SU-DHL-6 (cell line): ENCODE results near the gene MYO6.
A peak's percentile ranks its signal among the peaks of the same experiment; 100 is the strongest.
"Not testable (repeated sequence)": the region's sequence is repeated elsewhere in the genome, so short reads cannot be mapped to it uniquely, and the experiment has no call there.

Experiments
- H2AFZ ChIP-seq: fragments of 200-600 bp; sonication (generic); 2 replicates; pipeline ENCODE4 v1.6.1; 2014; ENCODE audit warnings: low read depth, mild to moderate bottlenecking, moderate library complexity, mixed read lengths, antibody characterized with exemption, low read length; ENCODE audit not compliant: severe bottlenecking
- H3F3A ChIP-seq: fragments of 200-600 bp; shearing (Covaris generic); 2 replicates; pipeline ENCODE4 v1.6.0; 2016; ENCODE audit warnings: antibody characterized with exemption, mild to moderate bottlenecking; ENCODE audit not compliant: insufficient read depth
- H3K27ac ChIP-seq: fragments of 200-600 bp; sonication (generic); 2 replicates; pipeline ENCODE4 v1.5.1; 2016; ENCODE audit warnings: low read depth, mild to moderate bottlenecking, low read length, moderate library complexity, mixed read lengths
- H3K27me3 ChIP-seq: fragments of 200-600 bp; sonication (generic), shearing (Covaris generic); 2 replicates; pipeline ENCODE4 v1.6.0; 2014; ENCODE audit warnings: mild to moderate bottlenecking, low read length
- H3K36me3 ChIP-seq: fragments of 200-600 bp; sonication (generic); 2 replicates; pipeline ENCODE4 v1.6.1; 2014; ENCODE audit warnings: mild to moderate bottlenecking, low read length, mixed read lengths
- H3K4me2 ChIP-seq: fragments of 300-600, 200-600 bp; shearing (Covaris generic), sonication (generic); 2 replicates; pipeline ENCODE4 v1.6.0; 2014; ENCODE audit warnings: low read length, low read depth, mild to moderate bottlenecking; ENCODE audit not compliant: poor library complexity, severe bottlenecking
- H3K4me3 ChIP-seq: fragments of 200-600 bp; sonication (generic); 2 replicates; pipeline ENCODE4 v1.5.1; 2014; ENCODE audit warnings: antibody characterized with exemption, low read length, mild to moderate bottlenecking, mixed read lengths; ENCODE audit not compliant: insufficient read depth, poor library complexity, severe bottlenecking
- H3K79me2 ChIP-seq: fragments of 200-600 bp; sonication (generic); 2 replicates; pipeline ENCODE4 v1.6.1; 2014; ENCODE audit warnings: mild to moderate bottlenecking, low read length, moderate library complexity; ENCODE audit not compliant: insufficient read depth
- H3K9ac ChIP-seq: fragments of 200-600 bp; sonication (generic); 2 replicates; pipeline ENCODE4 v1.7.0; 2014; ENCODE audit warnings: mild to moderate bottlenecking, low read length
- H3K9me2 ChIP-seq: fragments of 200-600 bp; sonication (generic); replicated peaks from 2 replicates; pipeline ENCODE4 v1.6.1; 2014; ENCODE audit warnings: low read length; ENCODE audit not compliant: insufficient read depth
- H3K9me3 ChIP-seq: fragments of 200-600 bp; sonication (generic); 2 replicates; pipeline ENCODE4 v1.6.1; 2014; ENCODE audit warnings: low read length, mixed read lengths; ENCODE audit not compliant: insufficient read depth
- H4K20me1 ChIP-seq: fragments of 200-600 bp; sonication (generic); 2 replicates; pipeline ENCODE4 v1.6.1; 2014; ENCODE audit warnings: low read depth, mild to moderate bottlenecking, antibody characterized with exemption, low read length, moderate library complexity, mixed read lengths
- EZH2phosphoT487 ChIP-seq: fragments of 200-600 bp; sonication (generic), shearing (Covaris generic); conservative IDR thresholded peaks from 2 replicates; pipeline ENCODE4 v1.6.1; 2018; ENCODE audit warnings: mild to moderate bottlenecking, antibody characterized with exemption, low read length, moderate library complexity, mixed read lengths
- TF ChIP-seq, protein P1 (sequence below): fragments of 200-600 bp; sonication (generic); IDR thresholded peaks from one replicate; pipeline ENCODE4 v1.5.1; 2017; ENCODE audit warnings: antibody characterized with exemption, mild to moderate bottlenecking, low read length, moderate library complexity; ENCODE audit not compliant: insufficient read depth, poor library complexity, severe bottlenecking

The MYO6 gene

DNA sequence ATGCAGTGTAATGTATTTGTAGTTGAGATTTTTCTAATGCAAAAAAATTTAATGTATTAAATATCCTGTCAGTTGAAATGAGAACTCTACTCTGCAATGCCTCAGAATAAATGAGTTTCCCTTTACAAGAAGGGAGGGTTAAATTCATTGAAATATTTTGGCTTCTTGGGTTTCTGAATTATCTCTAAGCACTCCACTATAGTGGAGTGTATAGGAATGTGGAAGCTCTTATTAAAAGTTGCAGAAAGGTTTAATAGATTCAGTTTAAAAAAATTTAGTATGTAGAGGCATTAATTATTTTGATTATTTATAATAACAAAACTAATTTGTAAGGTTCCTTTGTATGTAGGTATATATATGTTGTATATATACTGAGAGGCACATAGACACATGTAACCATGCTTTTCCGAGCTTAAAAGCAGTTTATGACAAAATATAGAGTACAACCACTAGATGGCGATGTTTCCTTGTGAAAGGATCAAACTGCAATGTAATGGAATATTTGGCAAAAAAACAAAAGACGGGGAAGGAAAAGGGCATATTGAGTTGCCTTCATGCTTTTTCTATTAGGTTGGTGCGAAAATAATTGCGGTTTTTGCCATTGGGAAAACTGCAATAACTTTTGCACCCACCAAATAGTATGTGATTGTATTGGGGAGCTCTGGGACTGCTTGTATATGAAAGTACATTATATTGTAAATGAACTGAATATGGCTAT lies 144.2 kb downstream of the MYO6 start:
- TF ChIP-seq EZH2phosphoT487: no peak
- TF ChIP-seq, protein P1, sequence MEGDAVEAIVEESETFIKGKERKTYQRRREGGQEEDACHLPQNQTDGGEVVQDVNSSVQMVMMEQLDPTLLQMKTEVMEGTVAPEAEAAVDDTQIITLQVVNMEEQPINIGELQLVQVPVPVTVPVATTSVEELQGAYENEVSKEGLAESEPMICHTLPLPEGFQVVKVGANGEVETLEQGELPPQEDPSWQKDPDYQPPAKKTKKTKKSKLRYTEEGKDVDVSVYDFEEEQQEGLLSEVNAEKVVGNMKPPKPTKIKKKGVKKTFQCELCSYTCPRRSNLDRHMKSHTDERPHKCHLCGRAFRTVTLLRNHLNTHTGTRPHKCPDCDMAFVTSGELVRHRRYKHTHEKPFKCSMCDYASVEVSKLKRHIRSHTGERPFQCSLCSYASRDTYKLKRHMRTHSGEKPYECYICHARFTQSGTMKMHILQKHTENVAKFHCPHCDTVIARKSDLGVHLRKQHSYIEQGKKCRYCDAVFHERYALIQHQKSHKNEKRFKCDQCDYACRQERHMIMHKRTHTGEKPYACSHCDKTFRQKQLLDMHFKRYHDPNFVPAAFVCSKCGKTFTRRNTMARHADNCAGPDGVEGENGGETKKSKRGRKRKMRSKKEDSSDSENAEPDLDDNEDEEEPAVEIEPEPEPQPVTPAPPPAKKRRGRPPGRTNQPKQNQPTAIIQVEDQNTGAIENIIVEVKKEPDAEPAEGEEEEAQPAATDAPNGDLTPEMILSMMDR: peak; percentile 66
- H3K4me2 ChIP-seq: no peak overlapping the region

DNA sequence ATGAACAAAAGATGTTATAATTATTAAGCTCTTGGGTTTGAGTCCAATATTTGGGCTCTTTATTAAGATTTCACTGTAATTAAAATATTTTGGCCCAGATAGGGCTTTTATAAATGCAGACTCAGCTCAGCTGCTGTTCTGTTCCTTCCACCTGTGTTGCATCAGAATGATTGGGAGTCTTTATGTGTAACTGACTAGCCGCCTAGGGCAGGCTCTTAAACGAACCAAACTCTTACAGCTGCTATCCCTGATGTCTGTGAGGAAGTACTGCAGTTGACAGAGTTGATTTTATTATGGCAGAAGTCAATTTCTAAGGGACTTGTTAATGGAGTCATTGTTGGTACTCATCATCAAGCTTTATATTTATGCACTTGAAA lies 144.7 kb downstream of the MYO6 start:
- no peaks in the 10 kb centered on the region for H3K27me3 ChIP-seq
- no peaks in the 10 kb centered on the region for H3F3A ChIP-seq

More for the DNA sequence above, 144.2 kb downstream of the MYO6 start:
- Histone ChIP-seq H3K9ac (no peak overlapping the region), H3K36me3 (no peaks in the 10 kb centered on the region), H3K27me3 (no peaks in the 10 kb centered on the region), H3F3A (no peaks in the 10 kb centered on the region), H3K27ac (no peak overlapping the region), H4K20me1 (no peaks in the 10 kb centered on the region), H3K9me3 (no peaks in the 10 kb centered on the region), H3K79me2 (no peaks in the 10 kb centered on the region), H3K4me3 (no peak overlapping the region), H2AFZ (no peak overlapping the region), H3K9me2 (no peaks in the 10 kb centered on the region)

DNA sequence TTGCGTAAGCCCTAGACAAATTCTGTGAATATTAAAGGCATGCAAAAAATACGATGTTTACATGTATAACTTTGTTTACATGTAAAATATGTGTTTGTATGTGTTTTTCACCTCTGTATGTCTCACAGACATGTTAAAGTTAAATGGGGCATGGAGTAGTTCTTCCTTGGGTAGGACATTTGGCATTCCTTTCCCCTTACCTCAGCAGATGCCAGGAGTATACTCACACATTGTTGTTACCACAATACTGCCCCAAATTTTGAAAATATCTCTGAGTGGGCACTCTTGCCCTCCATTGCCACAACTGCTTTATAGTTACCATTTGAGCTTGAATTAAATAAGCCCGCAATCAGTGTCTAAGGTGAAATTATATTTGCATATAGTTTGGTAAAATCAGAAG lies 147.5 kb downstream of the MYO6 start:
- TF ChIP-seq, protein P1: no peak
- TF ChIP-seq EZH2phosphoT487: no peak
- Histone ChIP-seq H3K27me3 (no peaks in the 10 kb centered on the region), H3K9me2 (no peaks in the 10 kb centered on the region), H3K9me3 (no peaks in the 10 kb centered on the region), H2AFZ (no peak overlapping the region), H3K36me3 (no peaks in the 10 kb centered on the region), H3K4me3 (no peak overlapping the region), H3K4me2 (no peak overlapping the region), H3F3A (no peaks in the 10 kb centered on the region), H4K20me1 (no peaks in the 10 kb centered on the region), H3K27ac (no peak overlapping the region), H3K79me2 (no peaks in the 10 kb centered on the region), H3K9ac (no peak overlapping the region)

More for the DNA sequence above, 144.7 kb downstream of the MYO6 start:
- Histone ChIP-seq H3K9ac (no peak overlapping the region), H3K79me2 (no peaks in the 10 kb centered on the region), H3K27ac (no peak overlapping the region), H3K36me3 (no peaks in the 10 kb centered on the region), H3K9me3 (no peaks in the 10 kb centered on the region), H4K20me1 (no peaks in the 10 kb centered on the region), H2AFZ (no peak overlapping the region), H3K4me3 (no peak overlapping the region), H3K9me2 (no peaks in the 10 kb centered on the region), H3K4me2 (no peak overlapping the region)
- TF ChIP-seq, protein P1: no peak
- TF ChIP-seq EZH2phosphoT487: no peak

DNA sequence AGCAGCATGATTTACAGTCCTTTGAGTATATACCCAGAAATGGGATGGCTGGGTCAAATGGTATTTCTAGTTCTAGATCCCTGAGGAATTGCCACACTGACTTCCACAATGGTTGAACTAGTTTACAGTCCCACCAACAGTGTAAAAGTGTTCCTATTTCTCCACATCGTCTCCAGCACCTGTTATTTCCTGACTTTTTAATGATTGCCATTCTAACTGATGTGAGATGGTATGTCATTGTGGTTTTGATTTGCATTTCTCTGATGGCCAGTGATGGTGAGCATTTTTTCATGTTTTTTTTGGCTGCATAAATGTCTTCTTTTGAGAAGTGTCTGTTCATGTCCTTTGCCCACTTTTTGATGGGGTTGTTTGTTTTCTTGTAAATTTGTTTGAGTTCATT lies 151.2 kb downstream of the MYO6 start:
- not testable (repeated sequence) for H2AFZ ChIP-seq, H3F3A ChIP-seq, H3K4me3 ChIP-seq, H4K20me1 ChIP-seq, H3K9me3 ChIP-seq, H3K27me3 ChIP-seq, H3K9ac ChIP-seq, H3K9me2 ChIP-seq, H3K27ac ChIP-seq, H3K36me3 ChIP-seq, H3K4me2 ChIP-seq, H3K79me2 ChIP-seq

DNA sequence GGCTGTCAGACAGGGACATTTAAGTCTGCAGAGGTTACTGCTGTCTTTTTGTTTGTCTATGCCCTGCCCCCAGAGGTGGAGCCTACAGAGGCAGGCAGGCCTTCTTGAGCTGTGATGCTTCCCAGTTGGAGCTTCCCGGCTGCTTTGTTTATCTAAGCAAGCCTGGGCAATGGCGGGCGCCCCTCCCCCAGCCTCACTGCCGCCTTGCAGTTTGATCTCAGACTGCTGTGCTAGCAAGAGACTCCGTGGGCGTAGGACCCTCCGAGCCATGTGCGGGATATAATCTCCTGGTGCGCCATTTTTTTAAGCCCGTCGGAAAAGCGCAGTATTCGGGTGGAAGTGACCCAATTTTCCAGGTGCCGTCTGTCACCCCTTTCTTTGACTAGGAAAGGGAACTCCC lies 156.1 kb downstream of the MYO6 start:
- not testable (repeated sequence) for H3K27ac ChIP-seq, H3K9me3 ChIP-seq, H2AFZ ChIP-seq, H4K20me1 ChIP-seq, H3K27me3 ChIP-seq, H3K4me2 ChIP-seq, H3K9ac ChIP-seq, H3K9me2 ChIP-seq, H3K4me3 ChIP-seq, H3F3A ChIP-seq, H3K36me3 ChIP-seq, H3K79me2 ChIP-seq
